GM18858 (cell line): ENCODE data around the gene GH1.

ENCODE experiments used
- ATAC-seq: cut with Tn5 transposase; IDR thresholded peaks from one replicate; pipeline ENCODE4 v1.9.1; 2021; ENCODE audit not compliant: unreplicated experiment

The GH1 gene

GRCh38 chr17:63945784-63946439, 27.3 kb upstream of the GH1 start:
- ATAC-seq: no peak

- ATAC-seq: no peak
These were observed 26.3 kb upstream of the GH1 start for GRCh38 chr17:63944736-63945499.

DNA sequence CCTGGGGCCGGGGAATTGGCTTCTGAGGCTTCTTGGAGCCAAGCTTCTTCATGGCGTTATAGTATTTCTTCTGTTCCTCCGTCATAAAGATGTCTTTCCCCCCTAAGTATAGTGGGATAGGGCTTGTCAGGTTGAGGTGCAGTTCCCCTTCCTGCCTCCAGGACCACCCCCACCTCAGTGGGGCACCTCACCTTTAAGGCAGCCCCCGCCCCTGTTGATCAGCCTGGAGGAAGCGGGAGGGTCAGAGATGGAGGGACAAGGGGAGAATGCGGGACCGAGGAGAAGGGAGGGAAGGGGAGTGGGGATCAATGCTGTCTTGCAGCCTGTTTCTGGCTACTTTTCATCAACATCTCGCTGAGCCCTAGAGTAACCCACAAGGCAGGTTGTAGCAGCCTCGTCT, 25.1 kb upstream of the GH1 start:
- ATAC-seq: no peak

- no peak for ATAC-seq
These were observed 23.8 kb upstream of the GH1 start for GRCh38 chr17:63942309-63942985.

DNA sequence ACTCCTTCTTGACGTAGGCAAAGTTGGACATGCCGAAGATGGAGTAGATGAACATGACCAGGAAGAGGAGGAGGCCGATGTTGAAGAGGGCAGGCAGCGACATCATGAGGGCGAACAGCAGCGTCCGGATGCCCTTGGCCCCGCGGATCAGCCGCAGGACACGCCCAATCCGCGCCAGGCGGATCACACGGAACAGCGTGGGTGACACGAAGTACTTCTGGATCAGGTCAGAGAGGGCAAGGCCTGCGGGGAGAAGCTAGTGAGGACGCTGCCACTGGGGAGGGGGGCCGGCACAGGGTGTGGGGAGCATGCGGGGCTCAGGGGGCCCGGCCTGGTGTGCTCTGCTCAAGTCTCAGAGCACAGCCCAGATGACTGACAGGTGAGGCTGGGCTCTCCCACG, 23.1 kb upstream of the GH1 start:
- no peak for ATAC-seq

- no peak for ATAC-seq
These were observed 22.5 kb upstream of the GH1 start for GRCh38 chr17:63941162-63941561.

- ATAC-seq: no peak
These were observed 21.9 kb upstream of the GH1 start for GRCh38 chr17:63940584-63940983.

- ATAC-seq: no peak
These were observed 21.2 kb upstream of the GH1 start for GRCh38 chr17:63939884-63940283.

DNA sequence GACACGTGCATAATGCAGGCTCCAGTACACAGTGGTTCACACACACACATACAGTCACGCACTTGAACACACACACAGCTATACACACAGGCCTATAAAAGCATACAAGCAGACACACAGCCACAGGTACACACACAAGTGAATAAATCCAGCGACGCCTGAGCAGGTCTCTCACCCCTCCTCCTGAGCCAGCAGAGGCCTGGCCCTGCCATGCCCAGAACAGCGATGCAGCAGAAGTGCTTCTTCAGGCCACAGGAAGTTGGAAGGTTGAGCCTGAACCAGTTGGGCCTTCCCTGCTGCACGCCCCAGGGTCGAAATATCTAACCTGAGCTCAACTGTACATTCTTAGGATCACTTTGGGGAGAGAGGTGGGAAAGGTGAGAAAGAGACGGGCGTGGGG, 20.8 kb upstream of the GH1 start:
- no peak for ATAC-seq

DNA sequence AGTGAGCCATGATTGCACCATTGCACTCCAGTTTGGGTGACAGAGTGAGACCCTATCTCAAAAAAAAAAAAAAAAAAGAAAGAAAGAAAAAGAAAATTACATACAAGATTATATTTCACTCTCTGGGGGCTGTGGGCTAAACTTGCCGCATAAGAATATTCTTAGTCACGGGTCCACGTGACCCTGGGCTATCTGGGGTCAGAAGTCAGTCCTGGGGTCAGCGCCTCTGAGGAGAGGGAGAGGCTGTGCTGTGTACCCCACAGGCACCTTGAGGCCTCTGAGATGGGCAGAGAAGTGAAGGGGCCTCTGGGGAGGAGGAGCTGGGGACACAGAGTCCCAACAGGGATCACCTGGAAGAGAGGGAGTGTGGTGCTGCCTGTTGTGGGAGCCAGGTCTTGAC, 19.3 kb upstream of the GH1 start:
- ATAC-seq: no peak

DNA sequence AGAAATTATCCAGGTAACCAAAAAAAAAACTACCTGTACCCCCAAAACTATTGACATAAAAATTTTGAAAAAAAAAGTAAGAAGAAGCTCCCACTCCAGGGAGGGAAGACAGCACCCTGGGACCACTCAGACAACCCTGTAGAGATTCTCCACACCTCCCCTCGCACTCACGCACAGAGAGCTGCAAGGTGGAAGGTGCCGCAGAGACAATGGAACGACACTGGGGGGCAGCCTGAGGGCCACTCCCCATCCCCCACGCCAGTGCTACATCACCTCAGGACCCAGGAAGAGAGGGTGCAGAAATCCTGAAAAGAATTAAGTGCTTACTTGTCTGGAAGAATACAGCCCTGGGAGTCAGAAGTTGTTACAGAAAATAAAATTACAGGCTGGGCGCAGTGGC, 18.7 kb upstream of the GH1 start:
- ATAC-seq: no peak

DNA sequence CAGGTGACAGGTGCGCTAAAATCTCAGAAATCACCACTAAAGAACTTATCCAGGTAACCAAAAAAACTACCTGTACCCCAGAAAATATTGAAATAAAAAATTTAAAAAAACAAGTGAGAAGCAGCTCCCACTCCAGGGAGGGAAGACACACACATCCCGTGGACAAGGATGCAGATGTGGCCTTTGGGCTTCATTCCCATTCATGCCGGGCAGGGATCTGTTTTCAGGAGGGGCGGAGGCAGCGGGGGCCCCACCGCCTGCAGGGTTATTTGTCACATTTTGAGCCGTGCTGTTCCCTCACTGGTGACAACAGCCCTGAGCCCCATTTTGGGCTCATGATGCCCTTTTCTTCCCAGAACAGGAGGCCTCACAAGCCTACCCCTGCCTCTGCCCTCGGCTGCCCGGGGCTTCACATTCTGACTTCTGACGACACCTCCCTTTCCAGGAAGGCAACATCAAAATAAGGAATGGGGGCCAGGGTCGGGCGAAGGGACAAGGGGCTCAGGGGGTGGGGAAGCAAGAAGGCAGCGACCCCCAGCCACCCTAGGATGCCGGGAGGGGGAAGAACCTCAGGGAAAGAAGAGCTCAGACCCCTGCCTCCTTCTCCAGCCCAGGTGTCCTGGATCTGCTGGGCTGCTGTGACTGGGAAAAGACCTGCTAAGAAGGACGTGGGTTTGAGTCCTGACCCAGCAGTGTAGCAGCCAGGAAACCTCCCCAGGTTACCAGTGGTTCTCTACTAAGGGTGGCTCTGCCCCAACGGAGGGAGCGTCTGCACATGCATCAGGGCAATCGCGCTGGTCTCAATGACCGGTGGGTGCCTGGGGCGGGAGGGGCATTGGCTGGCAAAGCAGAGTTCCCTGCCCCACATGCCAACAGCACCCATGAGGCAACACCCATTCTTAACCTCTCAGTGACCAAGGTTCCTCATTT, 15.8 kb upstream of the GH1 start:
- no peak for ATAC-seq

DNA sequence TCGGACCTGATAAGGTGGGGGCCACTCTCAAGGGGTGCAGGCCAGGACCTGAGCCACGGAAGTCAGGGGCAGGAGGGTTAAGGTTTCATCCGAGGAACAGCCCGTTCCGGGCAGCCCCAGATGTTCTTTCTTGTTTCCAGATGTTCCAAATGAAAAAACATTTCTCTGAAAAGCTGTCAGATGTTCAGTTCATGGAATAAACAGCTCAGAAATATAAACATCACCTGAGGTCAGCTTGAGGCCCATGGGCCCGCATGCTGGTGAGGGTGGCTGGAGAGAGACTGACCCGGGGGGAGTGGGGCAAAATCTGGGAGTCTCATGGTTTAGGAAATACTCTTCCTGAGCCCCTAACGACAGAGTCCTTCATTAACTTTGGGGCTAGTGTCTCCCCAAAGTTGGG, 15.0 kb upstream of the GH1 start:
- ATAC-seq: no peak

GRCh38 chr17:63932721-63933120, 14.1 kb upstream of the GH1 start:
- no peak for ATAC-seq

DNA sequence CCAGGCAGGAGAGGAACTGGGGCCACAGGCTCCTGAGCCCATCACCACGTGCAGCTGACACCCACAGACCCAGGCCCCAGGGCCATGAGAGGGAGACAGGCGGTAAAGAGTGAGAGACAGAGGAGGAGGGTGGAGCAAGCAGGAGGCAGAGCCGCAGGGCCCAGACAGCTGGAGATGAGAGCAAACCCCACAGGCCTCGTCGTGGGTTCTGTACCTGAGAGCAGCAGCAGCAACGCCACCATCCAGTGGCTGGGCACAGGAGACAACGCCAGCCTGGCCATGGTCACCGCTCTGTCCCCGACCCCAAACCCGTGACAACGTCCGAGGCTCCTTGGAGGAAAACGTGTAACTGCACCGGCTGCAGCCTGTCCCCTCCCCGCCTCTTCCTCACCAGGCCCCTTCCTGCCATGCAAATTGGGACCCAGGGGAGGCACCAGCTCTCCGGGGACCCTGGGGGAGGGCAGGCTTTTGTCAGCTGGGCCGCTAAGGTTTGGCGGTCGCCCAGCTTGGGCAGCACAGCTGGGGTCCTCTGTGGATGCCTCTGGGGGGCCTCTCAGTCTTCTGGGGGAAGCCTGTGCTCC, 13.4 kb upstream of the GH1 start, which contains the start of gene CD79B:
Gene CD79B (minus strand): TSS at position 351 of the 581 bp plus-strand sequence. CDS start 70 bp downstream, at position 281.
- ATAC-seq: no peak

DNA sequence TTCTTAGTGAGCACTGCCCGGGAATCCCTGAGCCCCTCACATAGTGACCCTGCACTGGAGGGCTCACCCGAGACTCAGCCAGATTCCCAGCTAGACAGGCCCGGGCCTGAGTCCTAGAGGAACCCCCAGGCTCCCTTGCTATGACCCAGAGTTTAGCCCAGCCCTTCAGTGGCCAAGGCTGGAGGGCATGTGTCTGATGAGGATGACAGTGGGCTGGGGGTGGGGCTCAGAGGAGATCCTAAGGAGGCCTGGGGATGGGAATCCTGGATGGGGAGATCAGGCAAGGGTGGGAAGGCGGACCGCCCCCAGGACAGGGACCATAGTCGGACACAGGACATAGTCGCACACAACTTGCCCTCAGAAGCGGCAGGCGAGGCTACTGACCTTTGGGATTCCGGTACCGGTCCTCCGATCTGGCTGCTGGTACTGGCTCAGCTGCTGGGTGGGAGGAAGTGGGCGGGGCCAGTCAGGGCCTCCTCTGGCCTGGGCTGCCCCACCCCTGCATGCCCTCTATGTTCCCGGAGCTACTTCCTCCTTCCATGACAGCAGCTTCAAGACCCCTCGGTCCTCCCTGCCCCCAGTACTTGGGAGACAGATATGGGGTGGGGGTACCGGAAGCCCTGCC, 12.4 kb upstream of the GH1 start:
- ATAC-seq: no peak

DNA sequence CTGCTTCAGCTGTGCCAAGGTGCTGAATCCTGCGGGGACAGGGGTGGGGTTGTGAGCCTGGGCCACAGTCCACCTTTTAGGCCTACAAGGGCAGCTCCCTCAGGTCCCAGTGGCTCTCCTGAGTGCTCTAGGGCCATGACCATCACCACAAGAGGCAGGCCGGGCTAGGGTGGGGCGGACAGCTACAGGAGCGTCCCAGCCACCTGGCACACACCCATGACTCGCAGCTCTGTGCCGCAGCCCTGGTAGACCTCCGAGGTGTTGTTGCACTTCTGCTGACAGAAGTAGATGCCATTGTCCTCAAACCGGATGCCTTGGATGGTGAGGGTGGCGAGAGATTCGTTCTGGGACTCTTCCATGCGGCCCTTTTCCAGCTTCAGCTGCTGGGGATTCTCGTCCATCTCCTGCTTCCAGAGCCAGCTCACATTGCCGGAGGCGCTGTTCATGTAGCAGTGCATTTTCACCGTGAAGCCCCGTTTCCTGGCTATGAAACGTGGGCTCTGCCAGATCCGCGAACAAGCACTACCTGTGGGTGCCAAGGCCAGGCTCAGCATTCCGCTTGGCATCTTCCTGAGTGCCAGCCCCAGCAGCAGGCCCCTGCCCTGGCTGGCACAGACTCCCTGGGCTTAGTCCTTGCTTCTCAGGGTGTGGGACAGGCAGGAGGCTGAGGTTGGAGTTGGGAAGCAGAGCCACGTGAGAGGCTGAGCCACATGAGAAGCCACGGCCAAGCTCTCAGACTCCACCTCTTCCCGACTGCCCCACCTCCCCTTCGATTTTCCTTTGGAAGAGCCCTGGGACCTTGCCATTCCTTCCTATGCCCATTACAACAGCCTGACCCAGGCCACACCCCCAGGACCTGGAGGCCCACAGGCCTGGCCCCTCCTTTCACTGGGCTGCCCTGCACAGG, 11.5 kb upstream of the GH1 start:
- ATAC-seq: no peak

- no peak for ATAC-seq
These were observed 10.5 kb upstream of the GH1 start for GRCh38 chr17:63928966-63929695.
